Astrocyte (in vitro differentiated cells and primary cell): ENCODE measurements around the gene TBC1D5. TPM values are rescaled to one million over a fixed set of nuclear protein-coding genes. Genes with fewer than 3 reads are reported as not detected.

ENCODE experiments used
- DNase-seq: peaks from one replicate; pipeline ENCODE4 v3.0.0-alpha.2; 2010; ENCODE audit warnings: low read depth
- FAIRE-seq: peaks from 2 replicates; lab custom pipeline; 2011; peaks lifted over from hg19 to GRCh38; lab: Jason Lieb, UNC
- H2AFZ ChIP-seq: 2 replicates; pipeline ENCODE4 v1.6.0; 2012; ENCODE audit warnings: low read depth, low read length, inconsistent platforms
- H3K27ac ChIP-seq: 2 replicates; pipeline ENCODE4 v1.5.1; 2011; ENCODE audit warnings: low read depth, low read length, inconsistent platforms
- H3K27me3 ChIP-seq: 2 replicates; pipeline ENCODE4 v1.6.0; 2011; ENCODE audit warnings: low read length, inconsistent platforms; ENCODE audit not compliant: insufficient read depth
- H3K36me3 ChIP-seq: 2 replicates; pipeline ENCODE4 v1.5.1; 2011; ENCODE audit warnings: low read length, inconsistent platforms; ENCODE audit not compliant: insufficient read depth
- H3K4me1 ChIP-seq: 2 replicates; pipeline ENCODE4 v1.5.1; 2011; ENCODE audit warnings: low read length, inconsistent platforms; ENCODE audit not compliant: insufficient read depth
- H3K4me2 ChIP-seq: 2 replicates; pipeline ENCODE4 v1.6.0; 2012; ENCODE audit warnings: low read length, inconsistent platforms
- H3K4me3 ChIP-seq: 2 replicates; pipeline ENCODE4 v1.5.1; 2011; ENCODE audit warnings: low read depth, mild to moderate bottlenecking, low read length, inconsistent platforms; ENCODE audit not compliant: insufficient read depth
- H3K79me2 ChIP-seq: 2 replicates; pipeline ENCODE4 v1.6.0; 2012; ENCODE audit warnings: mild to moderate bottlenecking, low read length, inconsistent platforms; ENCODE audit not compliant: insufficient read depth
- H3K9ac ChIP-seq: 2 replicates; pipeline ENCODE4 v1.6.0; 2012; ENCODE audit warnings: mild to moderate bottlenecking, low read length, inconsistent platforms
- H3K9me3 ChIP-seq: 2 replicates; pipeline ENCODE4 v1.5.1; 2012; ENCODE audit warnings: low read depth, mild to moderate bottlenecking, low read length, inconsistent platforms; ENCODE audit not compliant: insufficient read depth
- H4K20me1 ChIP-seq: 2 replicates; pipeline ENCODE4 v1.6.0; 2012; ENCODE audit warnings: low read length, inconsistent platforms; ENCODE audit not compliant: insufficient read depth
- H3K27ac Mint-ChIP-seq: one replicate; pipeline ENCODE4 v1.8.0; 2021; ENCODE audit warnings: mild to moderate bottlenecking, mixed read lengths; ENCODE audit not compliant: unreplicated experiment
- H3K27me3 Mint-ChIP-seq: one replicate; pipeline ENCODE4 v1.8.0; 2021; ENCODE audit warnings: low read depth, mixed read lengths; ENCODE audit not compliant: unreplicated experiment
- H3K36me3 Mint-ChIP-seq: one replicate; pipeline ENCODE4 v1.8.0; 2021; ENCODE audit warnings: low read depth, mixed read lengths; ENCODE audit not compliant: unreplicated experiment
- H3K4me1 Mint-ChIP-seq: one replicate; pipeline ENCODE4 v1.8.0; 2021; ENCODE audit warnings: low read depth, mixed read lengths; ENCODE audit not compliant: unreplicated experiment
- H3K4me3 Mint-ChIP-seq: one replicate; pipeline ENCODE4 v1.8.0; 2021; ENCODE audit warnings: mild to moderate bottlenecking, moderate library complexity, mixed read lengths; ENCODE audit not compliant: unreplicated experiment
- H3K9me3 Mint-ChIP-seq: one replicate; pipeline ENCODE4 v1.8.0; 2021; ENCODE audit warnings: mild to moderate bottlenecking, mixed read lengths; ENCODE audit not compliant: unreplicated experiment
- CTCF ChIP-seq: IDR thresholded peaks from 2 replicates; pipeline ENCODE4 v1.5.1; 2011; ENCODE audit warnings: low read depth, mild to moderate bottlenecking, inconsistent platforms, low read length, moderate library complexity; ENCODE audit not compliant: insufficient read depth
- EZH2 ChIP-seq: IDR thresholded peaks from 2 replicates; pipeline ENCODE4 v1.6.1; 2012; ENCODE audit warnings: mild to moderate bottlenecking, low read length, inconsistent platforms; ENCODE audit not compliant: insufficient read depth
- total RNA-seq: library from RNA; stranded (reverse); gene quantifications from 2 replicates; pipeline ENCODE4 v1.2.1, GENCODE V29; 2021

The TBC1D5 gene
- total RNA-seq, 1 donor from 2014 or later, result 23.0 TPM

- FAIRE-seq (no peak), DNase-seq (no peak)
- H3K4me1 ChIP-seq, result no peaks in the 10 kb centered on the region
- TF ChIP-seq CTCF, result no peak
- TF ChIP-seq EZH2, result no peak
- no peak overlapping the region for H3K27ac Mint-ChIP-seq
- no peaks in the 10 kb centered on the region for H4K20me1 ChIP-seq
- H3K36me3 Mint-ChIP-seq, result no peaks in the 10 kb centered on the region
- no peaks in the 10 kb centered on the region for H3K9me3 Mint-ChIP-seq
- H3K79me2 ChIP-seq, result peaks cover 4% of the 10 kb centered on the region
- H3K4me1 Mint-ChIP-seq, result no peaks in the 10 kb centered on the region
- no peak overlapping the region for H3K4me2 ChIP-seq
- H3K36me3 ChIP-seq, result no peaks in the 10 kb centered on the region
- H2AFZ ChIP-seq, result no peak overlapping the region
- H3K27ac ChIP-seq, result no peak overlapping the region
- no peaks in the 10 kb centered on the region for H3K9me3 ChIP-seq
- H3K4me3 Mint-ChIP-seq, result no peak overlapping the region
- no peaks in the 10 kb centered on the region for H3K27me3 Mint-ChIP-seq
- H3K4me3 ChIP-seq, result no peak overlapping the region
- H3K9ac ChIP-seq, result no peak overlapping the region
- no peaks in the 10 kb centered on the region for H3K27me3 ChIP-seq
These were observed 58.8 kb downstream of the TBC1D5 start for GRCh38 chr3:17683542-17684207.

GRCh38 chr3:17680530-17680929 is 61.9 kb downstream of the TBC1D5 start:
- no peak overlapping the region for H3K9ac ChIP-seq
- Mint-ChIP-seq H3K36me3 (no peaks in the 10 kb centered on the region), H3K9me3 (no peaks in the 10 kb centered on the region), H3K4me1 (peaks cover 5% of the 10 kb centered on the region), H3K27me3 (no peaks in the 10 kb centered on the region), H3K4me3 (no peak overlapping the region), H3K27ac (no peak overlapping the region)
- no peaks in the 10 kb centered on the region for H4K20me1 ChIP-seq
- no peaks in the 10 kb centered on the region for H3K9me3 ChIP-seq
- DNase-seq (no peak), FAIRE-seq (no peak)
- H3K4me3 ChIP-seq, result no peak overlapping the region
- no peaks in the 10 kb centered on the region for H3K36me3 ChIP-seq
- no peak overlapping the region for H3K4me2 ChIP-seq
- H2AFZ ChIP-seq, result no peak overlapping the region
- no peaks in the 10 kb centered on the region for H3K4me1 ChIP-seq
- H3K79me2 ChIP-seq, result peaks cover 4% of the 10 kb centered on the region
- TF ChIP-seq EZH2, result no peak
- TF ChIP-seq CTCF, result no peak
- H3K27ac ChIP-seq, result no peak overlapping the region
- H3K27me3 ChIP-seq, result no peaks in the 10 kb centered on the region

- H3K4me2 ChIP-seq, result peak overlapping the region; percentile 55
- H3K4me1 ChIP-seq, result no peaks in the 10 kb centered on the region
- H3K4me1 Mint-ChIP-seq, result peaks cover 5% of the 10 kb centered on the region
- TF ChIP-seq CTCF (no peak), EZH2 (no peak)
- DNase-seq, result peak; percentile 63
- no peak overlapping the region for H3K9ac ChIP-seq
- H3K36me3 Mint-ChIP-seq, result no peaks in the 10 kb centered on the region
- H4K20me1 ChIP-seq, result no peaks in the 10 kb centered on the region
- H3K9me3 ChIP-seq, result no peaks in the 10 kb centered on the region
- H3K27ac ChIP-seq, result no peak overlapping the region
- H3K4me3 ChIP-seq, result no peak overlapping the region
- no peak overlapping the region for H3K4me3 Mint-ChIP-seq
- no peak for FAIRE-seq
- H3K79me2 ChIP-seq, result peaks cover 4% of the 10 kb centered on the region
- H3K27me3 Mint-ChIP-seq, result no peaks in the 10 kb centered on the region
- no peaks in the 10 kb centered on the region for H3K9me3 Mint-ChIP-seq
- H2AFZ ChIP-seq, result no peak overlapping the region
- no peaks in the 10 kb centered on the region for H3K36me3 ChIP-seq
- H3K27ac Mint-ChIP-seq, result no peak overlapping the region
- no peaks in the 10 kb centered on the region for H3K27me3 ChIP-seq
These were observed 64.2 kb downstream of the TBC1D5 start for GRCh38 chr3:17678116-17678741.
